RKO (cell line): ENCODE results near the gene CELA1.
"Not testable (repeated sequence)": the region's sequence is repeated elsewhere in the genome, so short reads cannot be mapped to it uniquely, and the experiment has no call there.

Source experiments
- DNase-seq: peaks from one replicate; pipeline ENCODE4 v3.0.0-alpha.2; 2016; ENCODE audit warnings: low spot score

The CELA1 gene

GRCh38 chr12:51318057-51318806 is 28.2 kb downstream of the CELA1 start:
- DNase-seq: not testable (repeated sequence)

GRCh38 chr12:51311389-51311788 is 35.1 kb downstream of the CELA1 start:
- no peak for DNase-seq

GRCh38 chr12:51307655-51308593 is 38.6 kb downstream of the CELA1 start:
- DNase-seq: peak; percentile 26

- no peak for DNase-seq
These were observed 40.0 kb downstream of the CELA1 start for GRCh38 chr12:51306507-51306906.

GRCh38 chr12:51300768-51301167 is 45.7 kb downstream of the CELA1 start:
- DNase-seq: not testable (repeated sequence)

- DNase-seq: no peak
These were observed 50.8 kb downstream of the CELA1 start for GRCh38 chr12:51295651-51296050.

GRCh38 chr12:51294097-51294496 is 52.4 kb downstream of the CELA1 start:
- DNase-seq: not testable (repeated sequence)

GRCh38 chr12:51293696-51294095 is 52.8 kb downstream of the CELA1 start:
- no peak for DNase-seq

- DNase-seq: not testable (repeated sequence)
These were observed 54.6 kb downstream of the CELA1 start for GRCh38 chr12:51291603-51292513.

GRCh38 chr12:51285843-51286242 is 60.6 kb downstream of the CELA1 start:
- no peak for DNase-seq

- peak; percentile 68 for DNase-seq
These were observed 65.1 kb downstream of the CELA1 start for GRCh38 chr12:51281202-51281924.
